AG09319 (cell line): ENCODE data around the gene BRIP1.

ENCODE experiments used
- DNase-seq: peaks from one replicate; pipeline ENCODE4 v3.0.0-alpha.2; 2010; ENCODE audit warnings: low read depth; ENCODE audit errors: extremely low read depth
- CTCF ChIP-seq: IDR thresholded peaks from 2 replicates; pipeline ENCODE4 v1.5.1; 2011; ENCODE audit warnings: low read depth, mild to moderate bottlenecking, inconsistent platforms, low read length, moderate library complexity

BRIP1 gene

GRCh38 chr17:61836266-61837174, 26.8 kb downstream of the BRIP1 start:
- no peak for DNase-seq

GRCh38 chr17:61835606-61836005, 27.7 kb downstream of the BRIP1 start:
- DNase-seq: no peak
- TF ChIP-seq CTCF: no peak

More at GRCh38 chr17:61836266-61837174, 26.8 kb downstream of the BRIP1 start:
- no peak for TF ChIP-seq CTCF

GRCh38 chr17:61834610-61835009, 28.7 kb downstream of the BRIP1 start:
- TF ChIP-seq CTCF: no peak
- no peak for DNase-seq

- no peak for TF ChIP-seq CTCF
- peak; percentile 18 for DNase-seq
These were observed 29.7 kb downstream of the BRIP1 start for GRCh38 chr17:61833536-61834193.

GRCh38 chr17:61832463-61832862, 30.9 kb downstream of the BRIP1 start:
- TF ChIP-seq CTCF: no peak
- no peak for DNase-seq

- no peak for TF ChIP-seq CTCF
- DNase-seq: no peak
These were observed 32.2 kb downstream of the BRIP1 start for GRCh38 chr17:61831099-61831498.

GRCh38 chr17:61828694-61829093, 34.6 kb downstream of the BRIP1 start:
- TF ChIP-seq CTCF: no peak
- no peak for DNase-seq
